GM18505 (cell line): ENCODE data around the gene SMTNL1.

Experiments
- ATAC-seq: cut with Tn5 transposase; IDR thresholded peaks from one replicate; pipeline ENCODE4 v1.9.1; 2021; ENCODE audit not compliant: unreplicated experiment
- POLR2A ChIP-seq: IDR thresholded peaks from 4 replicates; pipeline ENCODE4 v1.6.1; 2011; ENCODE audit warnings: borderline replicate concordance; ENCODE audit not compliant: insufficient read depth, insufficient read length; ENCODE audit errors: extremely low read depth

Gene SMTNL1

DNA sequence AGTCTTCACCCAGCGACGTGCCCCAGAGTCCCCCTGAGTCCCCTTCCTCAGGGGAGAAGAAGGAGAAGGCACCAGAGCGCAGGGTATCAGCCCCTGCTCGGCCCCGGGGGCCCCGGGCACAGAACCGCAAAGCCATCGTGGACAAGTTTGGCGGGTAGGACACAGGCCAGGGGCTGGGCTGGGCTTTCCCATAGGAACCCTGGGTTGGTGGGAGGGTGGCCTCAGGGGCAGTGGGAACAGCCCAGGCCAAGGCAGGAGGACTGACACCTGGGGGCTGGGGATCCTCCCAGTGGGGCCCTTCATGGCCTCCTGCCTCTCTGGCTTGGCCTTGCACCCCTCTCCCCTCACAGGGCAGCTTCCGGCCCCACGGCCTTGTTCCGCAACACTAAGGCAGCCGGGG, 8.5 kb downstream of the SMTNL1 start:
- ATAC-seq = no peak
- no peak for TF ChIP-seq POLR2A

GRCh38 chr11:57546451-57546850, 9.1 kb downstream of the SMTNL1 start:
- TF ChIP-seq POLR2A = no peak
- ATAC-seq = no peak

DNA sequence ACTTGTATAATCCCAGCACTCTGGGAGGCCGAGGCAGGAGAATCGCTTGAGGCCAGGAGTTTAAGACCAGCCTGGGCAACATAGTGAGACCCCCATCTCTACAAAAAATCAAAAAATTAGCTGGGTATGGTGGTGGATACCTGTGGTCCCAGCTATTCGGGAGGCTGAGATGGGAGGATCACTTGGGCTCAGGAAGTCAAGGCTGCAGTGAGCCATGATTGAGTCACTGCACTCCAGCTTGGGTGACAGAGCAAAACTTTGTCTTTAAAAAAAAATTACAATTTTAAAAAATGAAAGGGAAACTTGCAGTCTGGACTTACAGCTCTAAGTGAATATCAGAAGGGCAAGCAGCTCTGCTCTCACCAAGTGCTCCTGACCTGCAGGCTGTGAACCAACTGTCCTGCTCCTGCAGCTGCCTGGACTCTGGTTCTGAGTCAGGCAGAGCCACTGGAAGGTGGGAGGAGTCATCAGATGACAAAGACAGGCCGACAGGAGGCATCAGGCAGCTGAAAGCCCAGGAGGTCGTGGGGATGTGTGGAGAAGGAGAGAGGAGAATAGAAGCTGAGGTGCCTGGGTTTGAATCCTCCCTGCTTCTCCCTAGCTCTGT, 9.6 kb downstream of the SMTNL1 start:
- peak; percentile 52 for ATAC-seq
- TF ChIP-seq POLR2A = peak; percentile 2

DNA sequence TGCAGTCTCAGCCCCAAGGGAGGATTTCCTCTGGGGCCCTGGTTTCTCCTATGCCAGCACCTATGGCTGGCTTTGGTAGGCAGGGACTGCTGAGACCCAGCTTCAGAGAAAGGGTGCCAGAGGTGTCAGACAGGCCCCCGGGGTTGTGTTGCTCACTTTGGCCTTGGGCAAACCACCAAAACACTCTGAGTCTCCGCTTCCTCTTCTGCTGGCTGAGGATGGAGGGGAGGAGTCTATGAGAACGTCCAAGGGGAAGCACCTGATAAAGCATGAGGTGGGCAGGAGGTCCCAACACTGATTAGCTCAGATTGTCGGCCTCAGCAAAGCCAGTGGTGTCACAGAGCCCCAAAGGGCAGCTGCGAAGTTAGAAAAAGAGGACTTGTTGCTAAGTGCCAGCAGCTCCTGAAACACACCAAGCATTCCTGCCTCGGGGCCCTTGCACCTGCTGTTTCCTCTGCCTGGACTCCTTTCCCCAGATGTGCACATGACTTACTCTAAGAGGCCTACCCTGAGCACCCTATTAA, 10.5 kb downstream of the SMTNL1 start:
- peak; percentile 89 for ATAC-seq
- no peak for TF ChIP-seq POLR2A

DNA sequence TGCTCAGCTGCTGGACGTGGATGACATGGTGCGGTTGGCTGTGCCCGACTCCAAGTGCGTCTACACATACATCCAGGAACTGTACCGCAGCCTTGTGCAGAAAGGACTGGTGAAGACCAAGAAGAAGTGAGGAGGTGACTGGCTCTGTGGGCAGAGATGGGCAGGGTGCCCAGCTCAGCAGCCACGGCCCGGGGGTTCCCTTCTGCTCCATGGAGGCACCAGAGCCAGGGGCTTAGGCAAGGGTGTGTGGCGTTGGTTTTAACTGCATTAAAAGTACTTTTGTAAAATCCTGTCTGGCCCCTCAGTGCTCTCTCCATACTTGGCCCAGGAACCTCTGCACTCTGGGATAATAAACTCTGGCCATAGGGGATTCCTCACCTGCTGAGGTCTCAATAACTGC, 12.6 kb downstream of the SMTNL1 start:
- ATAC-seq = no peak
- no peak for TF ChIP-seq POLR2A

- TF ChIP-seq POLR2A = no peak
- ATAC-seq = no peak
These were observed 14.5 kb downstream of the SMTNL1 start for GRCh38 chr11:57551941-57552340.

DNA sequence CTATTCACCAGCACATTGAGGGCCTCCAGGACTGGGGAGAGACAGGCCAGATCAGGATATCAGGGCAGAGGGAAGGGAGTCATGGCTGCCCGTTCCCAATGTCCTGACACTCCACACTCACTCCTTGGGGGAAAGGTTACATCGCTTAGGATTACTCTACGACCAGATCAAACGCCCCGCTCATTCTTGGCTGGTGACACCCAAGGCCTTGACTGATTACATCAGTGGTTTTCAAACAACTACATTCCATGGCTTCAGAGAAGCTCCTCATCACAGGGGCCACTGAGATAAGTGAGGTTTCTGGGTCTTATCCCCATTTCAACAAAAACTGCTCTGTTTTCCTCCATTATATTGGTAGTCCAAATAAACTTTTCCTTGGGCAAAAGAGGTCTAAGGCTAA, 15.1 kb downstream of the SMTNL1 start:
- no peak for ATAC-seq
- no peak for TF ChIP-seq POLR2A

- no peak for TF ChIP-seq POLR2A
These were observed 18.0 kb downstream of the SMTNL1 start for GRCh38 chr11:57555393-57555792.

GRCh38 chr11:57556041-57556440, 18.6 kb downstream of the SMTNL1 start:
- ATAC-seq = no peak
- no peak for TF ChIP-seq POLR2A

More at GRCh38 chr11:57555393-57555792, 18.0 kb downstream of the SMTNL1 start:
- ATAC-seq = no peak

DNA sequence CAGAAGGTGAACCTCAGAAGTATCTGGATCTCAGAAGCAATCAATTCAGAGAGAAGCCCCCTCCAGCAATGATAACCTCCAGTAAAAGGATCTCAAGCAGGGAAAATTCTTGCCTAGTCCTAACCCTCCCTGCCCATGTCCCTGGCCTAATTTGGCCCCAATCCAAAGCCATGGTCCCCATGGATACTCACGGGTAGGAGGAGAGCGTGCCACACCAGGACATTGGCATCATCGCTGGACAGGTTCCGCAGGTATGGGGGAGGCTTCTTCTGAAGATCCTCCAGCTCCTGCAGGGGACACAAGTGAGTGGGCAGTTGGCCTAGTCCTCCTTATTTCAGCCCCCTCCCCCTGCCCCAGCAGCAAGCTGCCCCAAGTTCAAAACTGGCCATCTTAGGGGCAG, 22.8 kb downstream of the SMTNL1 start:
- no peak for ATAC-seq
- TF ChIP-seq POLR2A = no peak

DNA sequence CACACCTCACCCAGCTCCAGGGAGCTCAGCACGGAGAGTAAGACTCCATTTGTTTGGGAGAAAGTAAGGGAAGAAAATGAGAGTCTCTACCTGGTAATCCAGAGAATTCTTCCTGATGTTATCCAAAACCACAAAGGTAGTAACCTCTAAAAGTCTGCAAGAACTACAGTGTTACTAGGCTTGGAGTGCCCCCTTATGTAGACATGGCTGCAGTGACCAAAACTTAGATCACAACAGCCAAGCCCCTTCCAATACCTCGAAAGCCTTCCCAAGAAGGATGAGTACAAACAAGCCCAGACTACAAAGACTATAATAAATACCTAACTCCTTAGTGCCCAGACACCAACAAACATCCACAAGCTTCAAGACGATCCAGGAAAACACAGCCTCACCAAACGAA, 25.2 kb downstream of the SMTNL1 start:
- ATAC-seq = no peak
- TF ChIP-seq POLR2A = no peak

GRCh38 chr11:57566005-57566904, 28.9 kb downstream of the SMTNL1 start:
- peak; percentile 60 for TF ChIP-seq POLR2A
- ATAC-seq = peak; percentile 56

- TF ChIP-seq POLR2A = no peak
- ATAC-seq = peak; percentile 1
These were observed 29.6 kb downstream of the SMTNL1 start for GRCh38 chr11:57566905-57567514.
